HG02623 (cell line): ENCODE measurements around the gene PZP.
"Not testable (repeated sequence)": the region's sequence is repeated elsewhere in the genome, so short reads cannot be mapped to it uniquely, and the experiment has no call there.

ENCODE experiments used
- ATAC-seq: cut with Tn5 transposase; IDR thresholded peaks from one replicate; pipeline ENCODE4 v1.9.1; 2021; ENCODE audit warnings: moderate library complexity; ENCODE audit not compliant: unreplicated experiment

The PZP gene

DNA sequence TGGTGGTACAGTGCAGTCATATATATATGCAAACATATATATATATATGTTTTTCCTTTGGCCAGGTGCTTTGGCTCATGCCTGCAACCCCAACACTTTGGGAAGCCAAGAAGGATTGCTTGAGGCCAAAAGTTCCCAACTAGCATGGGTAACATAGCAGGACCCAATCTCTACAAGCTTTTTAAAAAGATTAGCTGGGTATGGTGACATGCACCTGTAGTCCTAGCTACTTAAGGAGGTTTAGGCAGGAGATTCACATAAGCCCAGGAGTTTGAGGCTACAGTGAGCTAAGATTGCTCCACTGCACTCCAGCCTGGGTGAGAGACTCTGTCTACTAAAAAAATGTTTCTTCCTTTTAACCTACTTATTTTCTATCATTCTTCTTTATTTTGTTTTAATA, 10.2 kb downstream of the PZP start:
- ATAC-seq = no peak

- ATAC-seq = no peak
Measured at GRCh38 chr12:9184276-9184675, 23.9 kb downstream of the PZP start.

- ATAC-seq = no peak
Measured at GRCh38 chr12:9180810-9181209, 27.4 kb downstream of the PZP start.

DNA sequence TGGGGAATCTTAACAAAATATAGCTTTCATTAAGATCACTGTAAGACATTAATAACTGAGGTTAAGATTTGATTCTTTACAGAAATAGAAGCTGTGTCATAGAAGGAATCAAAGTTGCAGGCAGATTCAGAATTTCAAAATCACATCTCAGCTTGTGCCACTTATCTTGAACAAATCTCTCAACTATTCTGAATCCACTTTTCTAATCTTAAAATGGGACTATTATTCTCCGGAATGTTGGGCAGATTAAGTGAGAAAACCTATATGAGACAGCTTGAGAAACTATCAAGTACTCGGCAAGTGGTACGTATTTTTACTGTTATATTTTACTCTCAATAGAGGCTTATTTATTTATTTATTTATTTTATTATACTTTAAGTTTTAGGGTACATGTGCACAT, 28.4 kb downstream of the PZP start:
- no peak for ATAC-seq

DNA sequence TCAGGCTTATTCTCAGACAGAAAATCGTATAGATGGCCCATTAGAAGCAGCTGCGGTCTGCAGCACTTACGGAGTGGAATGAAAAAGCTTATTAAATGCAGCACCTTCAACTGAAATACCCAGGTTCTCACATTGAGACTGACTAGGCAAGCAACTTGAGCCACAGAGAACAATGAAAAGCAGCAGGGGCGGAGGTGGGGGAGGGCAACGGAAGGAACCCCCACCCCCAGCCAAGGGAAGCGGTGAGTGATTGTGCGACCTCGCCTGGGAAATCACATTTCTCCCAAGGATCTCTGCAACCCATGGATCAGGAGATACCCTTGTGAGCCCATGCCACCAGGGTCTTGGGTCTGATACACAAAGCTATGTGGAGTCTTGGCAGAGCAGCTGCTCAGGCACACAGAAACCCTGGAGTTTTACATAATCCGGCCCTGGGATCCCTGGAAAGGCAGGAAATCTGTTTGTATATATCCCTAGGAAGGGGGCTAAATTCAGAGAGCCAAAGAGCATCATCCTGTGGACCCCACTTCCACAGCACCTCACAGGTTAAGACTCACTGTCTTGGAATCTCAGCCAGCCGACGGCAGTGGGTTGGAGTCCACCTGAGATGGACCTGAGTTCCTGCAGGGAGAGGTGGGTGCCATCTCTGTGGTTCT, 38.1 kb downstream of the PZP start:
- no peak for ATAC-seq

- not testable (repeated sequence) for ATAC-seq
Measured at GRCh38 chr12:9167345-9167744, 40.9 kb downstream of the PZP start.

DNA sequence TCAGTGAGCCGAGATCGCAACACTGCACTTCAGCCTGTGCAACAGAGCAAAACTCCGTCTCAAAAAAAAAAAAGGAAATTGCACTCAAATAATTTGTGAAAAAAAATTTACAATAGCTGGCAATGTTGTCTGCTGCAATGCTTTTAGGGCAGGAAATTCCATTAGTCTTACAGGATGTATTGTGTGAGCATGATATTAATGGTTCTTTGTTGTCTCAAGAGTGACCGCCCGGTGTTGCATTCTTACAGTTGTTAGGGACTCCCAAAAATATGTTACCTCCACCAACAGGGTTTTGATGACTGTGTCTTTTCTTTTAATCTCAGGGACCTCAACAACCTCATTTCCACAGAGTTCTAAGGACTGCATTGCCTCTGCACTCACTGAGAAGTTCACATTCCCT, 44.8 kb downstream of the PZP start:
- ATAC-seq = no peak

DNA sequence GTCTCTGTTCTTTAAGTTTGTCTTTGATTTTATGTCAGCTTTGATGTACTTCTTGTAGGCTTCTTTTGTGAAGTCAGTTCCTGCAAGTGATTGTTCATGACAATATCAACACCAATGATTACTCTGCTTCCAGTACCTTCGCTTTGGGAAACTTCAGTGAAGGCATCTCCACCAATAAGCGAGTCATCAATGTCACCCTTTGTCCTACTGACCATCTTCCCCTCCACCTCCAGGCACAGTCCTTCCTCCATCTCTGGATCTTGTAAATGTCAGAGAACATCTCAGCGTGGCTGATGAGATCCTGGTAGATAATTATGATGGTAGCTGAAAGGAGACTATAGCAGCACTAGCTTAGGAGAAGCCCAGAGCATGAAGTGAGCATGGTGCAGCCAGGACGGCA, 52.1 kb downstream of the PZP start:
- no peak for ATAC-seq

DNA sequence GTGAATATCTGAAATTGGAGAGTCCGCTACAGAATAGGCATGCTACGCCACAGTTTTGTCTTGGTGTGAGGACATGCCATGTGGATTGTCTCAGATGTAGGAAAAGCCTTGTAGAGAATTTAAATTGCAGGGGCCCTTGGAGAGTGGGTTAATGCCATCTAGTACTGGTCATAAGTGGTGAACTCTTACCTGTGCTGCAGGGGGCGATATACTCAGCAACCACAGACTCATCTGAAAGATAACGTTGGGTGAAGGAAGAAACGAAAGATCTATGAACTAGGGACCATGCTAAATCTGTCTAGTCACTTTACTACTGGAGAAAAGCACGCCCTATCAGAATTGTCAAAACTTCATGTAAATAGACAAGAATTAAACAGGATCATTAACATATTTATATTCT, 58.8 kb downstream of the PZP start:
- no peak for ATAC-seq

GRCh38 chr12:9148926-9149325, 59.3 kb downstream of the PZP start:
- no peak for ATAC-seq

GRCh38 chr12:9147461-9147860, 60.7 kb downstream of the PZP start:
- no peak for ATAC-seq

GRCh38 chr12:9144730-9145106, 63.5 kb downstream of the PZP start:
- no peak for ATAC-seq

- no peak for ATAC-seq
Measured at GRCh38 chr12:9143929-9144729, 64.1 kb downstream of the PZP start.

DNA sequence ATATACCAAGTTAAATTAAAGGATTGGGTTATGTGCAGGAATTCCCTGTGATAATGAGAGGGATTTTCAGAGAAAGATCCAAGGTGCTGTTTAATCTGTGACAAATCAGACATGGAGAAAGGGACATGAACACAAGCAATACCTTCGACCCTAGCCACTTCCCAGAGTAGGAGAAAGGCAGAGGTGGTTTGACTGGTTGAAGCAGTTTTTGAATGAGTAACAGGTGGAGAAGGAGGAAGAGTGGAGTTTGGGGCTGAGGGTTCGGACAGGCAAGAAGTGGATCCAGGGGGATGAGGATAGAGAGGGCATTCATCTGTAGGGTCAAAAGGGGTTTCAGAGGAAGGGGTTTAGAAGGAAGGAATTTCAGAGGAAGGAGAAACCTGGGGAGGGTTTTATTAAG, 65.1 kb downstream of the PZP start:
- no peak for ATAC-seq

DNA sequence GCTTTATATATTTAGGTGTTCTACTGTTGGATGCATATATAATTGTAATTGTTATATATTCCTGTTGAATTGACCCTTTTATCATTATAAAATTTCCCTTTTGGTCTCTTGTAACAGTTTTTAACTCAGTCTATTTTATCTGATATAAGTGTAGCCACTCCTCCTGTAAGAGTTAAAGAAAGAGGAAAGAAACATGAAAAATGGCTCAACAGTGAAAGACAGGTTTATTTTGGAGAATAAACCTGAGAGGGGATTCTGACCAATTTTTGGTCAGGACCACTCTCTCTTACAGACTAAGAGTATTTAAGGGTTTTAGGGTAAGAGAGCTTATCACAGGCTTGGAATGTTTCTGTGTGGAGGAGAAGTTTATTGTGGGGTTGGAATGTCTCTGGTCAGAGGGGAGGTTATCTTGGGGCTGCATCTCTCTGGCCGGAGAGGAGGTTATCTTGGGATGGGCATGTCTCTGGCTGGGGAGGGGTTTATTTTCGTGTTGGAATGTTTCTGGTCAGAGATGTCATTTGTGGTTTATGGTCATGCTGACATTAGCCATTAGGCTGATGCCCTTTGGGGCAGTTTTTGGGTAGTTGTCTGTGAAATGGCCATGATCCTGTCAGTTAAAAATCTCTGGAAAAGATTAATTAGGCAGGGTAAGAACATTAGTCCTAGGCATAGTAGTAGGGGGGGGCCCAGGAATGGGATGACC, 68.5 kb downstream of the PZP start:
- ATAC-seq = not testable (repeated sequence)

DNA sequence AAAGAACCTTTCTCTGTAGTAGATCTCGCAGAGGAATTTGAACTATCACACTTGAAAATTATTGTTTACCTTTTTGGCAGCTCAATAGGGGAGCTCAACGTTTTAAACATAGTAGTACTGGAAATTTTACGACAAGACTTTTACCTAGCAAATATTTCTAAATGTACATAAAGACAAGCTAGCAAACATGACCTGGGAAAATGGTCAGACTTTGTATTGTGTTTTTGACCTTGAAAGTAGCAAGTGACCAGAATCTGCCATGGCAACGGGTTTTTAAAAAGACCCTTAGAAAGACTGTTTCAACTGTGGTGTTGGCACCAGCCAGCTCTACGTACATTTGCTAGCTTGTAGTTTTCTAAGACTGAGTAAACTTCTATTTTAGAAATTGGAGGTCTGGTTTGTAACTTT, 72.3 kb downstream of the PZP start:
- no peak for ATAC-seq

GRCh38 chr12:9134981-9135628, 73.1 kb downstream of the PZP start:
- ATAC-seq = no peak

GRCh38 chr12:9133216-9133916, 74.8 kb downstream of the PZP start:
- ATAC-seq = no peak

GRCh38 chr12:9132008-9132535, 76.1 kb downstream of the PZP start:
- no peak for ATAC-seq

DNA sequence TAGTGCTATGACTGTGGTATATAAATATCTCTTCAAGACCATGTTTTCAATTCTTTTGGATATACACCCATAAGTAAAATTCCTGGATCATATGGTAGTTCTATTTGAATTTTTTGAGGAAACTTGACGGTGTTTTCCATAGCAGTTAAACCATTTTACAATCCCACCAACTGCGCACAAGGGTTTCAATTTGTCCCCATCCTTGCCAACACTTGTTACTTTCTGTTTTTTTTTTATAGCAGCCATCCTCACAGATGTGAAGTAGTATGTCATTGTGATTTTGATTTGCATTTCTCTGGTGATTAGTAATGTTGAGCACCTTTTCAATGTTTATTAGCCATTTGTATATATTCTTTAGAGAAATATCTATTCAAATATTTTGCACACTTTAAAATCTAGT, 78.0 kb downstream of the PZP start:
- no peak for ATAC-seq
